Suprapubic skin (tissue), 4 donors: ENCODE measurements around the gene EPB41L1.

Experiments
- EP300 ChIP-seq: sonication (generic); formaldehyde crosslinking; IDR thresholded peaks from one replicate; pipeline ENCODE4 v1.6.1; 2017; ENCODE audit warnings: antibody characterized with exemption
- POLR2A ChIP-seq, 2 donors: fragments of 450-650 bp; IDR thresholded peaks; one replicate each; pipeline ENCODE4 v1.6.1; 2017; ENCODE audit warnings: antibody characterized with exemption in 2 of 2, mild to moderate bottlenecking in 2 of 2, moderate library complexity in 2 of 2
- POLR2AphosphoS5 ChIP-seq, 3 donors: sonication (generic); formaldehyde crosslinking; IDR thresholded peaks; one replicate each; pipeline ENCODE4 v1.6.1; 2017; ENCODE audit warnings: antibody characterized with exemption in 3 of 3
- TF ChIP-seq, protein P1 (sequence below), 2 donors: fragments of 200-600 bp in 1 of 2; fragments of 450-650 bp in 1 of 2; sonication (generic) in 1 of 2; IDR thresholded peaks; one replicate each; pipeline ENCODE4 v1.5.1; 2016 to 2019; ENCODE audit warnings: antibody characterized with exemption in 2 of 2, mild to moderate bottlenecking in 1 of 2, moderate library complexity in 1 of 2

DNA sequence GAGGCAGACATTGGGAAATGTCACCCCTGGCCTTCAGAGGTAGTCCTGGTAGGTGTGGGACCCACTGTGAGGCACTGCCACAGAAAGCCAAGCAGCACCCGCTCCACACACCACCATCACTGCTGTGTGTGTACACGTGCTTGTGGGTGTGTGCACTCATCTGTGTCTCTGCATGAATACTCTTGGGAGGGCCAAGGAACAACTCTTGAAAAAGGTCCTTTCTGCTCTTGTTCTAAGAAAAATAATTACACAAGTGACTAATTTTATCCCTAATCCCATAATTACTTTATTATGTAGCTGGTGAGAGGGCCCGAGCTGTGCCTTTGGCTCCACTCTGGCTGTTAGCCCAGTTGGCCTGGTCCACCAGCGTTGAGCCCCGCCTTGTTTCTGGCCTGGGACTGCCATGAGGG lies 21.7 kb upstream of the EPB41L1 start:
- TF ChIP-seq, protein P1, sequence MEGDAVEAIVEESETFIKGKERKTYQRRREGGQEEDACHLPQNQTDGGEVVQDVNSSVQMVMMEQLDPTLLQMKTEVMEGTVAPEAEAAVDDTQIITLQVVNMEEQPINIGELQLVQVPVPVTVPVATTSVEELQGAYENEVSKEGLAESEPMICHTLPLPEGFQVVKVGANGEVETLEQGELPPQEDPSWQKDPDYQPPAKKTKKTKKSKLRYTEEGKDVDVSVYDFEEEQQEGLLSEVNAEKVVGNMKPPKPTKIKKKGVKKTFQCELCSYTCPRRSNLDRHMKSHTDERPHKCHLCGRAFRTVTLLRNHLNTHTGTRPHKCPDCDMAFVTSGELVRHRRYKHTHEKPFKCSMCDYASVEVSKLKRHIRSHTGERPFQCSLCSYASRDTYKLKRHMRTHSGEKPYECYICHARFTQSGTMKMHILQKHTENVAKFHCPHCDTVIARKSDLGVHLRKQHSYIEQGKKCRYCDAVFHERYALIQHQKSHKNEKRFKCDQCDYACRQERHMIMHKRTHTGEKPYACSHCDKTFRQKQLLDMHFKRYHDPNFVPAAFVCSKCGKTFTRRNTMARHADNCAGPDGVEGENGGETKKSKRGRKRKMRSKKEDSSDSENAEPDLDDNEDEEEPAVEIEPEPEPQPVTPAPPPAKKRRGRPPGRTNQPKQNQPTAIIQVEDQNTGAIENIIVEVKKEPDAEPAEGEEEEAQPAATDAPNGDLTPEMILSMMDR (IDR thresholded peaks at IDR 0.05): no peak
- no peak for TF ChIP-seq POLR2A (IDR thresholded peaks at IDR 0.05)
- TF ChIP-seq EP300: no peak
- TF ChIP-seq POLR2AphosphoS5 (IDR thresholded peaks at IDR 0.05): no peak
